SKM-1 treated with dmso at 0.1 percent for 144 hours (cell line): ENCODE measurements around the gene FAM89A.
A peak's percentile ranks its signal among the peaks of the same experiment; 100 is the strongest.
"Not testable (repeated sequence)": the region's sequence is repeated elsewhere in the genome, so short reads cannot be mapped to it uniquely, and the experiment has no call there.

ENCODE experiments used
- DNase-seq: peaks from one replicate; lab custom pipeline; 2025; ENCODE audit not compliant: unreplicated experiment; lab: John Stamatoyannopoulos, UW

The FAM89A gene

DNA sequence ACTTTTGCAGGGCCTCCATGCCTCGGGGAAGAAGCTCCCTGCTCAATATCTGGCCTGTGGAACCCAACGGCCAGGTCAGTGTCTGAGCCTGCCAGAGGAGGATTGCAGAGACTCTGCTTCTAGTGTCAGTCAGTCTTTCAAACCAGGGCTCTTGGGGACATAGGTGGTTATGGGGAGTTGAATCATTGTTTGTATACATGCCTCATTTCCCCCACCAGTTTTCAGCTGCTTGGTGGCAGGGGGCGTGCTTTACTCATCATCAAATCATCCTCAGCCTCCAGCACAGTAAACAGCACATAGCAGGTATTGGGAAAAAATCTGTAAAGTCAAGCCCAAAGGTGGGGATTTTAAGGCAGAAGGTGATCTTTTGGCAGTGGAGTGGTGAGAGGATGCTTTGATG lies 17.4 kb upstream of the FAM89A start:
- no peak for DNase-seq

- no peak for DNase-seq
Measured at GRCh38 chr1:231055271-231055670, 15.2 kb upstream of the FAM89A start.

DNA sequence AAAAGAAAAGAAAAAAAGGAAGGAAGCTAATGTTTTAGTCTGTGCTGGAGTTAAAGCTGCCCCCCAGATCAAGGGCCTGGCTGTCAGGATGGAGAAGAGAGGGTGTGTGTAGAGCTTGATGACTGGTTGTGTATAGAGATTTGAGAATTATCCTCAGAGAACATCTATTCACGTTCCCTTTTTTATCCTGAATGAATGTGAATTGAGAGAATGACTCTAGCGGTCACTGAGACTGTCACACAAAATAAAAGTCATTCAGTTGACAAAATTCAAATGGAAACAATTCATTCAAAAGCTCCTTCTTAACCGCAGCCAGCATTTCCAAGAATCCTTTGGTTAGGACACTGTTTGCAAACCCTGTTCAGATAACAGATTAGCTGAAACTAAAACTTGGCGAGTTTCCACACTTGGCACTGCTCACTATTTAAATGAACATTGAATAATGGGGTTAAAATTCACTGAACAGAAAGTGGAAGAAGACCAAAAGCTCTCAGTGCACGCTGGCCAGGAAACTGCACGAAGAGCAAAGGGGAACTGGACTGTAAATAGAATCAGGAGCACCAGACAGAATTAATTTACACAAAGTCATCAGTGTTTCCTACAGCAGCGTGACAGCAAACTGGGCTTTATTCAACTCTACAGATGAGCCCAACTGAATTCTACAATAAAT lies 13.6 kb upstream of the FAM89A start:
- peak; percentile 67 for DNase-seq

DNA sequence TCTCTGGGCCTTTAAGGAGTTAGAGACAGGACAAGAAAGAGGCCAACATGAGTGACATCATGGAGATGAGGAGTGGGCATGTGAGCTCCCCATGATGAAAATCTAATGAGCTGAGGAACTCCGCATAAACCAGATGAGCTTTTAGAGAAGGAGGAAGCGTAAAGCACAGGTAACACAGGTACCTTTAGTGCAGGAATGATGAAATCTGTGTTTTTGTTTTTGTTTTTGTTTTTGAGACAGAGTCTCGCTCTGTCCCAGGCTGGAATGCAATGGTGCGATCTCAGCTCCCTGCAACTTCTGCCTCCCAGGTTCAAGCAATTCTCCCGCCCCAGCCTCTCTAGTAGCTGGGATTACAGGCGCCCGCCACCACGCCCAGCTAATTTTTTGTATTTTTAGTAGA lies 12.7 kb upstream of the FAM89A start:
- no peak for DNase-seq

DNA sequence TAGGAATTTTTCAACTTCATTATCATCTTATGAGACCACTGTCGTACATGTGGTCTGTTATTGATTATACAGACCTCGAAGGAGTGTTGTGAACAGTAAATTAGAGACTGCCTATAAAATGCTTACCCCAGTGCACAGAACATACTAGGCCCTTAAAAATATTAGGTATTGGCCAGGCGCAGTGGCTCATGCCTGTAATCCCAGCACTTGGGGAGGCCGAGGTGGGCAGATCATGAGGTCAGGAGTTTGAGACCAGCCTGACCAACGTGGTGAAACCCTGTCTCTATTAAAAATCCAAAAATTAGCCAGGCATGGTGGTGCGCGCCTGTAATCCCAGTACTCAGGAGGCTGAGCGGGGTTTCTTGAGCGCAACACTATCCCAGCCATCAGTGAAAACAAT lies 10.9 kb upstream of the FAM89A start:
- DNase-seq, result not testable (repeated sequence)

DNA sequence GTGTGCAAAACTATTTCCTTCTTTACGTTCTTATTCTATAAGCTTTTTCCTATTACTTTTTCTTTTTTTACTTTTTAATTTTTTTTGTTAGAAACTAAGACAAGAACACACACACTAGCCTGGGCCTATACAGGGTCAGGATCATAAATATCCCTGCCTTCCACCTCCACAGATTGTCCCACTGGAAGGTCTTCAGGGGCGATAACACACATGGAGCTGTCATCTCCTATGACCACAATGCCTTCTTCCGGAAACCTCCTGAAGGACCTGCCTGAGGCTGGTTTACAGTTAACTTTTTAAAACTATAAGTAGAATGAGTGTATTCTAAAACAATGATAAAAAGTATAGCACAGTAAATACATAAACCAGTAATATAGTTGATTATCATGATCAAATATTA lies 10.3 kb upstream of the FAM89A start:
- no peak for DNase-seq

- DNase-seq, result no peak
Measured at GRCh38 chr1:231049121-231049979, 9.3 kb upstream of the FAM89A start.

GRCh38 chr1:231048419-231048818 lies 8.4 kb upstream of the FAM89A start:
- DNase-seq, result not testable (repeated sequence)

- DNase-seq, result not testable (repeated sequence)
Measured at GRCh38 chr1:231047529-231047928, 7.5 kb upstream of the FAM89A start.

GRCh38 chr1:231046730-231047395 lies 6.8 kb upstream of the FAM89A start:
- no peak for DNase-seq

GRCh38 chr1:231045921-231046729 lies 6.1 kb upstream of the FAM89A start:
- DNase-seq, result not testable (repeated sequence)

- no peak for DNase-seq
Measured at GRCh38 chr1:231045286-231045685, 5.2 kb upstream of the FAM89A start.

GRCh38 chr1:231044588-231044987 lies 4.5 kb upstream of the FAM89A start:
- DNase-seq, result no peak

- DNase-seq, result no peak
Measured at GRCh38 chr1:231041719-231042261, 1.7 kb upstream of the FAM89A start.

GRCh38 chr1:231040800-231041718 lies 1.0 kb upstream of the FAM89A start:
- DNase-seq, result no peak

- DNase-seq, result peak; percentile 39
Measured at GRCh38 chr1:231039161-231040018, 664 bp downstream of the FAM89A start.

- no peak for DNase-seq
Measured at GRCh38 chr1:231037585-231038517, 2.2 kb downstream of the FAM89A start.

DNA sequence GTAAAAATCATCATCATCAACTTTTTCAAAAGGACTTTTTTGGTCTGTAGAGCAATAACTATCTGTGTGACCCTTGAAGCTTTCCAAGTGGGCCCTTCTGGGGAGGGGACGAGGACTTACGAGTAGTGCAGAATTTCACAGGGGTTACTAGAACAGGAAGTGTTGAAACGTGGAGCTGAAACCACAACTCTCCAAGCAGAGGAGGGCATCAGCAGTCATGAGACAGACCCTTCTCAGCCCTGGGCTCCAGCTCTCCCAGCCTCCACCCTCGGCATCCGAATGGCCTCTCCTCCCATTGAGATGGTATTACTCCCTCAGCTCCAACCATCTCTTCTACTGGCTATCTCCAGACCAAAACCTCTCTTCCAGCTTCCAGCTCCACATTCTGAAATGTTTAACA lies 3.6 kb downstream of the FAM89A start:
- peak; percentile 90 for DNase-seq
